Nephron (organoid): ENCODE data around the gene ADARB1.

Experiments used
- H3K27ac Mint-ChIP-seq, 3 experiments: 2 replicates each; pipeline ENCODE4 v1.8.0; 2020; ENCODE audit warnings: mixed read lengths in 3 of 3, mild to moderate bottlenecking in 2 of 3, moderate library complexity in 1 of 3
- H3K27me3 Mint-ChIP-seq: 2 replicates; pipeline ENCODE4 v1.8.0; 2021; ENCODE audit warnings: low read depth, mild to moderate bottlenecking, moderate library complexity, mixed read lengths
- H3K36me3 Mint-ChIP-seq: 2 replicates; pipeline ENCODE4 v1.8.0; 2020; ENCODE audit warnings: low read depth, mixed read lengths
- H3K4me1 Mint-ChIP-seq: 2 replicates; pipeline ENCODE4 v1.8.0; 2020; ENCODE audit warnings: mixed read lengths
- H3K4me3 Mint-ChIP-seq, 3 experiments: 2 replicates each; pipeline ENCODE4 v1.8.0; 2020; ENCODE audit warnings: mild to moderate bottlenecking in 3 of 3, mixed read lengths in 3 of 3, moderate library complexity in 2 of 3
- H3K9me3 Mint-ChIP-seq: 2 replicates; pipeline ENCODE4 v1.8.0; 2020; ENCODE audit warnings: mixed read lengths
- TF ChIP-seq, protein P1 (sequence below), 3 experiments: fragments of 200-600 bp; sonication (generic); IDR thresholded peaks; one replicate each; pipeline ENCODE4 v1.5.0; 2021; ENCODE audit warnings: antibody characterized with exemption in 3 of 3; ENCODE audit not compliant: unreplicated experiment in 3 of 3

The ADARB1 gene

DNA sequence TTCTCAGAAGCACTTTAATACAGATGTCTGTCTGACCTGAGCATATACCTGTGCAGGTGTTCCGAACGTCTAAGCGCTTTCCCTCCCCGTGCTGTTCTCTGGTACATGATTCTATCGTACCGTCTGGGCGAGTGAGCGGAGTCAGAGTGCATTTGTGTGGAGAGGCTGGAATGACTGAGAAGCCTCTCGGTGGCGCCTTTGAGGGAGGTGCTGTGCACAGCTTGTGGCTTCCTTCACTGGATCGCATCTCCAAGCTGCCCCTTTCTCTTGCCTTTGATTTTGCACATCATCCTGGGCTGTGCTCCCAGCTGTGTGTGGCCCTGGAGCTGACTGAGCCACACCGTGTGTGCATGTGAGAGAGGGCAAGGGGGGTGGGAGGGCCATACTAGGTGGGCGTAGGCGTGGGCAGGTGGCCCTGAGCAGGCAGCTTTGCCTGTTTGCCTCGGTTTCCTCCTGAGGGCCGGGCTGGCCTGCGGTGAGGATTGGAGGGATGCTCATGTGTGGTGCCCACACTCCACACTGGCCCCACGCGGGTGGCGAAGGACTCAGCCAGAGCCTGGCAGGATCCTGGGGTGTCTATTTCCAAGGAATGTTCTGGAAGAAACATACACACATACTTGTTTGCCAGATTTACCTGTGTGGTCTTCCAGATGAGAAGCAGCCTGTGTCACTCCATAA, 105.3 kb downstream of the ADARB1 start:
- no peaks in the 10 kb centered on the region for H3K4me1 Mint-ChIP-seq
- no peak overlapping the region for H3K4me3 Mint-ChIP-seq
- H3K27ac Mint-ChIP-seq = no peak overlapping the region
- TF ChIP-seq, protein P1, sequence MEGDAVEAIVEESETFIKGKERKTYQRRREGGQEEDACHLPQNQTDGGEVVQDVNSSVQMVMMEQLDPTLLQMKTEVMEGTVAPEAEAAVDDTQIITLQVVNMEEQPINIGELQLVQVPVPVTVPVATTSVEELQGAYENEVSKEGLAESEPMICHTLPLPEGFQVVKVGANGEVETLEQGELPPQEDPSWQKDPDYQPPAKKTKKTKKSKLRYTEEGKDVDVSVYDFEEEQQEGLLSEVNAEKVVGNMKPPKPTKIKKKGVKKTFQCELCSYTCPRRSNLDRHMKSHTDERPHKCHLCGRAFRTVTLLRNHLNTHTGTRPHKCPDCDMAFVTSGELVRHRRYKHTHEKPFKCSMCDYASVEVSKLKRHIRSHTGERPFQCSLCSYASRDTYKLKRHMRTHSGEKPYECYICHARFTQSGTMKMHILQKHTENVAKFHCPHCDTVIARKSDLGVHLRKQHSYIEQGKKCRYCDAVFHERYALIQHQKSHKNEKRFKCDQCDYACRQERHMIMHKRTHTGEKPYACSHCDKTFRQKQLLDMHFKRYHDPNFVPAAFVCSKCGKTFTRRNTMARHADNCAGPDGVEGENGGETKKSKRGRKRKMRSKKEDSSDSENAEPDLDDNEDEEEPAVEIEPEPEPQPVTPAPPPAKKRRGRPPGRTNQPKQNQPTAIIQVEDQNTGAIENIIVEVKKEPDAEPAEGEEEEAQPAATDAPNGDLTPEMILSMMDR (IDR thresholded peaks at IDR 0.05; ENCODE audit: unreplicated experiment in 3 of 3) = no peak
- peaks cover 38% of the 10 kb centered on the region for H3K36me3 Mint-ChIP-seq
- no peaks in the 10 kb centered on the region for H3K27me3 Mint-ChIP-seq
- H3K9me3 Mint-ChIP-seq = no peaks in the 10 kb centered on the region

DNA sequence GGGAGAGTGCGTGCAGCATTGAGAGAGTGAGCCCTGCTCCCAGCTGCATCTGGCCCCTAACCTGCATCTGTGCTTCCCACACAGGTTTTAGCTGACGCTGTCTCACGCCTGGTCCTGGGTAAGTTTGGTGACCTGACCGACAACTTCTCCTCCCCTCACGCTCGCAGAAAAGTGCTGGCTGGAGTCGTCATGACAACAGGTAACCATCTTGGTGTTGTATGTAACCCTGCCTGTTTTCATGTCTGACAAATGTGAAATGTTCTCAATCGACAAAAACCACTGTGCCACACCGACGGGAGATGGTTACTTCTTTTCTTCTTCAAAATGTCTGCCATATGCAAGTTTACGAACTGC, 105.8 kb downstream of the ADARB1 start:
- no peaks in the 10 kb centered on the region for H3K27me3 Mint-ChIP-seq
- no peak overlapping the region for H3K27ac Mint-ChIP-seq
- H3K36me3 Mint-ChIP-seq = peaks cover 41% of the 10 kb centered on the region

DNA sequence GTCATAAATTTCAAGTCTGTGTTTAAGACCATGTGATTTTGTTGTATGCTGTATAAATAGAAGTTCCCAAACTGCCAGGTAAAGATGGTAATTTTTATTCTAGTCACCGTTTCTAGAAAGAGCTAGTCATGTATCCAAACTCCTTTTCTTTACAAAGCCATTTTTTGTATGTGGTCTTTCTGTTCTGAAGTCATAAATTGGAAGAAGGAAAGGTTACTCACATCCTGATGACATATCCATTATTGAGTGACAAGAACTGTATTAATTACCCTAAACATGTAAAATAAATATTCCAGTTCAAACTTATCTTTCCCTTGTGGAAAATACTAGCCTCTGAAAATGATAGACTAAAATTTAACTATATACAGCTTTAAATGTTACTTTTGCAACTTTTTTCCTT, 108.6 kb downstream of the ADARB1 start:
- TF ChIP-seq, protein P1 (IDR thresholded peaks at IDR 0.05; ENCODE audit: unreplicated experiment in 3 of 3) = no peak
- H3K9me3 Mint-ChIP-seq = peaks cover 22% of the 10 kb centered on the region
- H3K36me3 Mint-ChIP-seq = peaks cover 60% of the 10 kb centered on the region

More for the DNA sequence above, 105.8 kb downstream of the ADARB1 start:
- Mint-ChIP-seq H3K4me3 (no peak overlapping the region), H3K4me1 (no peaks in the 10 kb centered on the region), H3K9me3 (peaks cover under 1% of the 10 kb centered on the region)
- TF ChIP-seq, protein P1 (IDR thresholded peaks at IDR 0.05; ENCODE audit: unreplicated experiment in 3 of 3) = no peak

DNA sequence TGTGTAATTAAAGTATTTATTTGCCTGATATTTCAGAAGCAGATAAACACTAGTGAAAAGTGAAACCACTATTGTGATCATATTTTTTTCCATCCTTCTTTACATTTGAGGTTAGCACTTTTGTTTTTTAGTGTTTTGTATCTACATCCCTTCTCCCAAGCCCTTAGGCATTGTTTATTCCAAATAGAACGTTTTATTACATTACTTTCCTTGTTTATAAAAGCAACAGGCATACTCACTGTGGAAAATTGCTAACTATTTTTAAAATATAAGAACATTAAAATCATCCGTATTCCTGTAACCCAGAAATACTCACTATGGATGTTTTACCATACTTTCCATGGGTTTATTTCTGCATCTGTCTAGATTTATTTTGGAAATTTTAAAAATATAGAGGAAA, 109.5 kb downstream of the ADARB1 start:
- H3K9me3 Mint-ChIP-seq = peaks cover 29% of the 10 kb centered on the region
- no peaks in the 10 kb centered on the region for H3K4me1 Mint-ChIP-seq
- no peaks in the 10 kb centered on the region for H3K27me3 Mint-ChIP-seq
- TF ChIP-seq, protein P1 (IDR thresholded peaks at IDR 0.05; ENCODE audit: unreplicated experiment in 3 of 3) = no peak
- H3K4me3 Mint-ChIP-seq = no peak overlapping the region
- H3K27ac Mint-ChIP-seq = no peak overlapping the region
- peaks cover 67% of the 10 kb centered on the region for H3K36me3 Mint-ChIP-seq

More for the DNA sequence above, 108.6 kb downstream of the ADARB1 start:
- Mint-ChIP-seq H3K4me1 (no peaks in the 10 kb centered on the region), H3K27ac (no peak overlapping the region), H3K27me3 (no peaks in the 10 kb centered on the region), H3K4me3 (no peak overlapping the region)

DNA sequence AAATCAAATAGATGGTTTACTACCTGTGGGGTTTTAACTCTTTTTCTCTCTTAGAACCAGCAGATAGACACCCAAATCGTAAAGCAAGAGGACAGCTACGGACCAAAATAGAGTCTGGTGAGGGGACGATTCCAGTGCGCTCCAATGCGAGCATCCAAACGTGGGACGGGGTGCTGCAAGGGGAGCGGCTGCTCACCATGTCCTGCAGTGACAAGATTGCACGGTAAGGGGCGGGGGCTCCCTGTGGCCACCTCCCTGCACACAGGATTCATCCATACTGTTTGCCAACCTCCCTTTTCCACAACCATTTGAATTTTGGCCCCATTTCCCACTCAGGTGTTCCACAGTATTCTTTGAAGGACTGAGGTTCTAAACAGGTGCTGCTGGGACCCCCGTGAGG, 110.5 kb downstream of the ADARB1 start:
- H3K27ac Mint-ChIP-seq = no peak overlapping the region
- H3K9me3 Mint-ChIP-seq = peaks cover 38% of the 10 kb centered on the region
- peaks cover 74% of the 10 kb centered on the region for H3K36me3 Mint-ChIP-seq
- no peaks in the 10 kb centered on the region for H3K4me1 Mint-ChIP-seq
- H3K27me3 Mint-ChIP-seq = no peaks in the 10 kb centered on the region
- TF ChIP-seq, protein P1 (IDR thresholded peaks at IDR 0.05; ENCODE audit: unreplicated experiment in 3 of 3) = no peak
- H3K4me3 Mint-ChIP-seq = no peak overlapping the region

DNA sequence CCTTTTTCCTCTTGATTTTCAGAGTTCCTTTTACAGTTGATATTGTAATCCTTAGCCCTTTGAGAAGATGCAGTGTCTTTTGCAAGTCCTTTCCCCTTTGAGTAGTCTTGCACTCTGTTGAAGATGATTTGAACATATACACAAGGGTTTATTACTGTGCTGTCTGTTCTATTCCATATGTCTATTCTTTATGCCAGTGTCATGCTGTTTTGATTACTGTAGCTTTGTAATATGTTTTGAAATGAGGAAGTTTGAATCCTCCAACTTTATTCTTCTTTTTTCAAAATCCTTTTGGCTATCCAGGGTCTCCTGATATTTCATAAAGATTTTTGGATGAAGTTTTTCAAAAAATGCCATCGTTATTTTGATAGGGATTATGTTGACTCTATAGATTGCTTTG, 112.3 kb downstream of the ADARB1 start:
- H3K27ac Mint-ChIP-seq = no peak overlapping the region
- H3K27me3 Mint-ChIP-seq = no peaks in the 10 kb centered on the region

More for the DNA sequence above, 112.3 kb downstream of the ADARB1 start:
- Mint-ChIP-seq H3K36me3 (peaks cover 84% of the 10 kb centered on the region), H3K4me1 (no peaks in the 10 kb centered on the region), H3K9me3 (peaks cover 52% of the 10 kb centered on the region), H3K4me3 (no peak overlapping the region)
- TF ChIP-seq, protein P1 (IDR thresholded peaks at IDR 0.05; ENCODE audit: unreplicated experiment in 3 of 3) = no peak
